NT2/D1 (cell line): Measurements from ENCODE around the gene MBNL2.

Source experiments
- DNase-seq: peaks from one replicate; pipeline ENCODE4 v3.0.0-alpha.2; 2011; ENCODE audit warnings: low read depth, low spot score
- H3K27me3 ChIP-seq: 2 replicates; pipeline ENCODE4 v1.6.0; 2011; ENCODE audit warnings: mild to moderate bottlenecking; ENCODE audit not compliant: insufficient read length, insufficient read depth
- H3K36me3 ChIP-seq: 2 replicates; pipeline ENCODE4 v1.6.1; 2011; ENCODE audit warnings: mild to moderate bottlenecking, low read length, mixed read lengths; ENCODE audit not compliant: insufficient read depth, insufficient read length
- H3K4me1 ChIP-seq: 2 replicates; pipeline ENCODE4 v1.5.1; 2011; ENCODE audit not compliant: insufficient read depth, insufficient read length
- H3K4me3 ChIP-seq: 2 replicates; pipeline ENCODE4 v1.5.1; 2011; ENCODE audit warnings: low read depth; ENCODE audit not compliant: insufficient read length
- H3K9ac ChIP-seq: 2 replicates; pipeline ENCODE4 v1.6.0; 2011; ENCODE audit warnings: low read depth; ENCODE audit not compliant: insufficient read length
- H3K9me3 ChIP-seq: 2 replicates; pipeline ENCODE4 v1.5.1; 2011; ENCODE audit warnings: mild to moderate bottlenecking, low read length; ENCODE audit not compliant: insufficient read depth
- SUZ12 ChIP-seq: IDR thresholded peaks from 2 replicates; pipeline ENCODE4 v1.6.1; 2011; ENCODE audit not compliant: insufficient read length, insufficient read depth; ENCODE audit errors: extremely low read depth
- YY1 ChIP-seq: IDR thresholded peaks from 2 replicates; pipeline ENCODE4 v1.6.1; 2011; ENCODE audit not compliant: insufficient read length, insufficient read depth
- ZNF274 ChIP-seq: IDR thresholded peaks from 2 replicates; pipeline ENCODE4 v1.6.1; 2011; ENCODE audit warnings: mild to moderate bottlenecking, low read depth, low read length

MBNL2 gene

DNA sequence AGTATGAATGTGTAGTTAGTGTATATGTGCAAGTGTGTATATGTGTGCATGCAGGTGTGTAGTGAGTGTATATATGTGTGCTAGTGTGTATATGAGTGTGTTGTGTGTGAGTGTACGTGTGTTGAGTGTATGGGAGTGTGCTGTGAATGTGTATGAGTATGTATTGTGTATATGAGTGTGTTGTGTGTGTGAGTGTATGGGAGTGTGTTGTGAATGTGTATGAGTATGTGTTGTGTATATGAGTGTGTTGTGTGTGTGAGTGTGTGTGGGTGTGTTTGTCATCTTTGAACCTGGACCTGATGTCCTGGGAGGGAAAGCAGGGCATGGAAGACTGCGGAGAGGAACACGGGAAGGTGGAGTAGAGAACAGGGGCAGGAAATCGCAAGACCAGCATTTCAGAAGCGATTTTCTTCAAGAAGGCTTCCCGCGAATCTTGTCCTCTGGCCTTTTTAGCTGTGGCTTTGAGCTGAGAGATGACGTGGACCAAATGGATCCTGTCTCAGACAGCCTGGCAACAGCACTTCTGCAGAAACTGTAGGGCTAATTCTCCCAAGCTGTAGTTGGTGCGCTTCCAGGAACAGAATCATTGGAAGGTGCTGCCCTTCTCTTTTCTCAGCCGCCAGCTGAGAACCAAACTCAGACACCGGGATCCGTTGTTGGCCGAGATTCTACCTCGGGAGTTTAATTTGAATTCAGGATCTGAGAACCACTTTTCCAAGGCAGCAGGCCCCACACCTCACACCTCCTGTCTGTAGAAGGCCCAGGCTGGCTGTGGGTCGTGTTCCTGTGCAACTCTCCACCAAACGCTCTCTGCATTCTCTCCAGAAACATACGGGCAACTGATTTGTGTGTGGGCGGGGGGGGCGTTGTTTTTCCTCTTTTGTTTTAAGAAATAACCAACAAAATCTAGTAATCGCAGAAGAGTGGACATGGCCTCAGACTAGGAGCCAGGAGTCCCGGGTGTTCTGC, 117.2 kb downstream of the MBNL2 start:
- Histone ChIP-seq H3K36me3 (no peaks in the 10 kb centered on the region), H3K4me3 (no peak overlapping the region), H3K9me3 (no peaks in the 10 kb centered on the region), H3K27me3 (no peaks in the 10 kb centered on the region), H3K9ac (no peak overlapping the region), H3K4me1 (no peaks in the 10 kb centered on the region)
- TF ChIP-seq SUZ12: no peak
- TF ChIP-seq YY1: no peak
- TF ChIP-seq ZNF274: no peak
- DNase-seq: no peak

GRCh38 chr13:97339988-97340749, 118.0 kb downstream of the MBNL2 start:
- H3K27me3 ChIP-seq: peaks cover 4% of the 10 kb centered on the region
- TF ChIP-seq YY1 (no peak), ZNF274 (no peak), SUZ12 (no peak)
- H3K9ac ChIP-seq: no peak overlapping the region
- H3K4me3 ChIP-seq: no peak overlapping the region
- no peak for DNase-seq
- no peaks in the 10 kb centered on the region for H3K9me3 ChIP-seq
- H3K36me3 ChIP-seq: no peaks in the 10 kb centered on the region
- H3K4me1 ChIP-seq: no peaks in the 10 kb centered on the region

DNA sequence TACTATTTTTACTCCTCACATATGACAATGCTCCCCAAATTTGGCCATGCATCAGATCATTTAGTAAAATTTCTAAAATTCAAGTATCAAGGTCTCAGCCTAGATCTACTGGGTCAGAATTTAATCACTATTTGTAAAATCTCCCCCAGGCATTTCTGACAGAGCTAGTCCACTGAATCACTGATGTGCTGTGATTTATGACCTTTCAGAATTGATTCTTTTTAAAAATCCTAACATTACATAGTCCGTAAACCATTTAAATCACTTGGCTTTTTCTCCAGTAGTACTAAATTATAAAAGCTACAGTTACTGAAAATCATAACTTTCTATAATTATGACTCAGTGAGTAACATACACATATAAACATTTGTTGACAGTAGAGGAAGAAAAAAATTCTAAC, 119.0 kb downstream of the MBNL2 start:
- DNase-seq: no peak
- no peak for TF ChIP-seq SUZ12
- TF ChIP-seq YY1: no peak
- TF ChIP-seq ZNF274: no peak
- no peaks in the 10 kb centered on the region for H3K36me3 ChIP-seq

GRCh38 chr13:97342136-97342535, 120.0 kb downstream of the MBNL2 start:
- Histone ChIP-seq H3K9me3 (no peaks in the 10 kb centered on the region), H3K27me3 (peaks cover 20% of the 10 kb centered on the region), H3K9ac (no peak overlapping the region), H3K36me3 (no peaks in the 10 kb centered on the region), H3K4me1 (no peaks in the 10 kb centered on the region), H3K4me3 (no peak overlapping the region)
- no peak for DNase-seq
- TF ChIP-seq SUZ12 (no peak), YY1 (no peak), ZNF274 (no peak)

More for the DNA sequence above, 119.0 kb downstream of the MBNL2 start:
- Histone ChIP-seq H3K27me3 (peaks cover 10% of the 10 kb centered on the region), H3K9me3 (no peaks in the 10 kb centered on the region), H3K9ac (no peak overlapping the region), H3K4me3 (no peak overlapping the region), H3K4me1 (no peaks in the 10 kb centered on the region)

- no peak for TF ChIP-seq YY1
- no peak for TF ChIP-seq SUZ12
- no peak for TF ChIP-seq ZNF274
- Histone ChIP-seq H3K4me3 (no peak overlapping the region), H3K27me3 (peaks cover 25% of the 10 kb centered on the region), H3K4me1 (no peaks in the 10 kb centered on the region), H3K9ac (no peak overlapping the region), H3K36me3 (no peaks in the 10 kb centered on the region), H3K9me3 (no peaks in the 10 kb centered on the region)
- no peak for DNase-seq
Observed at GRCh38 chr13:97342936-97343335, 120.8 kb downstream of the MBNL2 start.

GRCh38 chr13:97344265-97345175, 122.4 kb downstream of the MBNL2 start:
- no peak for TF ChIP-seq SUZ12
- TF ChIP-seq YY1: no peak
- TF ChIP-seq ZNF274: no peak
- no peak for DNase-seq
- Histone ChIP-seq H3K27me3 (peaks cover 36% of the 10 kb centered on the region), H3K9me3 (no peaks in the 10 kb centered on the region), H3K9ac (no peak overlapping the region), H3K4me1 (no peaks in the 10 kb centered on the region), H3K4me3 (no peak overlapping the region), H3K36me3 (no peaks in the 10 kb centered on the region)
